MM.1S (cell line): ENCODE results near the gene MAGIX.

Experiments used
- DNase-seq: peaks from one replicate; pipeline ENCODE4 v3.0.0-alpha.2; 2015
- H2AFZ ChIP-seq: fragments of 300-600 bp; sonication (generic); 2 replicates; pipeline ENCODE4 v1.6.0; 2016; ENCODE audit warnings: antibody characterized with exemption, low read length
- H3F3A ChIP-seq: fragments of 300-600 bp; sonication (generic); 2 replicates; pipeline ENCODE4 v1.6.1; 2016; ENCODE audit warnings: mild to moderate bottlenecking, antibody characterized with exemption, low read length, moderate library complexity, mixed read lengths; ENCODE audit not compliant: insufficient read depth
- H3K27ac ChIP-seq: fragments of 300-600 bp; sonication (generic); 2 replicates; pipeline ENCODE4 v1.5.1; 2016; ENCODE audit warnings: mild to moderate bottlenecking, low read length
- H3K27me3 ChIP-seq: fragments of 300-600 bp; sonication (generic); replicated peaks from 2 replicates; pipeline ENCODE4 v1.6.0; 2016; ENCODE audit warnings: low read length; ENCODE audit not compliant: insufficient read depth
- H3K36me3 ChIP-seq: fragments of 300-600 bp; sonication (generic); replicated peaks from 2 replicates; pipeline ENCODE4 v1.6.1; 2016; ENCODE audit warnings: mild to moderate bottlenecking, low read length, mixed read lengths; ENCODE audit not compliant: insufficient read depth
- H3K4me1 ChIP-seq: fragments of 300-600 bp; sonication (generic); 2 replicates; pipeline ENCODE4 v1.6.1; 2016; ENCODE audit warnings: low read length, mixed read lengths
- H3K4me2 ChIP-seq: fragments of 300-600 bp; sonication (generic); 2 replicates; pipeline ENCODE4 v1.6.0; 2016; ENCODE audit warnings: low read depth, low read length
- H3K4me3 ChIP-seq: fragments of 300-600 bp; sonication (generic); 2 replicates; pipeline ENCODE4 v1.5.1; 2016; ENCODE audit warnings: low read length, mixed read lengths
- H3K79me2 ChIP-seq: fragments of 300-600 bp; sonication (generic); 2 replicates; pipeline ENCODE4 v1.6.1; 2016; ENCODE audit warnings: mixed run types, low read length, mixed read lengths
- H3K9ac ChIP-seq: fragments of 300-600 bp; sonication (generic); 2 replicates; pipeline ENCODE4 v1.6.1; 2016; ENCODE audit warnings: low read length, mixed read lengths
- H3K9me2 ChIP-seq: fragments of 300-600 bp; sonication (generic); replicated peaks from 2 replicates; pipeline ENCODE4 v1.6.1; 2016; ENCODE audit warnings: mild to moderate bottlenecking, low read length, mixed read lengths; ENCODE audit not compliant: insufficient read depth
- H3K9me3 ChIP-seq: fragments of 300-600 bp; sonication (generic); replicated peaks from 2 replicates; pipeline ENCODE4 v1.6.1; 2016; ENCODE audit warnings: mild to moderate bottlenecking, low read length, mixed read lengths; ENCODE audit not compliant: insufficient read depth
- H4K20me1 ChIP-seq: fragments of 300-600 bp; sonication (generic); 2 replicates; pipeline ENCODE4 v1.6.1; 2016; ENCODE audit warnings: mild to moderate bottlenecking, low read length, moderate library complexity, mixed read lengths; ENCODE audit not compliant: insufficient read depth
- CTCF ChIP-seq: fragments of 300-600 bp; sonication (generic); IDR thresholded peaks from 2 replicates; pipeline ENCODE4 v1.5.1; 2016; ENCODE audit warnings: antibody characterized with exemption, low read length, mixed read lengths
- EZH2 ChIP-seq: fragments of 300-600 bp; sonication (generic); optimal IDR thresholded peaks from 2 replicates; pipeline ENCODE3; 2017; ENCODE audit warnings: low read depth, mild to moderate bottlenecking, antibody characterized with exemption, low read length, mixed read lengths
- EZH2phosphoT487 ChIP-seq: fragments of 300-600 bp; sonication (generic); IDR thresholded peaks from 2 replicates; pipeline ENCODE4 v1.6.1; 2018; ENCODE audit warnings: antibody characterized with exemption, low read length

Gene MAGIX

GRCh38 chrX:49174723-49175122 is 12.2 kb downstream of the MAGIX start:
- Histone ChIP-seq H3K79me2 (peaks cover 19% of the 10 kb centered on the region), H3K9me2 (no peaks in the 10 kb centered on the region)
- DNase-seq: no peak

GRCh38 chrX:49175435-49176274 is 13.1 kb downstream of the MAGIX start:
- Histone ChIP-seq H3K36me3 (no peaks in the 10 kb centered on the region), H3F3A (0 out of 2 replicates have a peak, but pooled peaks cover 4% of the 10 kb centered on the region), H3K27ac (no peak overlapping the region), H3K4me3 (no peak overlapping the region), H3K9me2 (no peaks in the 10 kb centered on the region), H3K4me1 (peaks cover 6% of the 10 kb centered on the region; the same call in 1 of the 2 replicates), H2AFZ (no peak overlapping the region), H3K9me3 (no peaks in the 10 kb centered on the region), H3K4me2 (no peak overlapping the region), H3K27me3 (no peaks in the 10 kb centered on the region), H3K9ac (no peak overlapping the region), H4K20me1 (no peaks in the 10 kb centered on the region), H3K79me2 (peaks cover 19% of the 10 kb centered on the region)
- TF ChIP-seq CTCF (no peak), EZH2phosphoT487 (no peak), EZH2 (no peak)
- DNase-seq: no peak

More at GRCh38 chrX:49174723-49175122, 12.2 kb downstream of the MAGIX start:
- Histone ChIP-seq H3K36me3 (no peaks in the 10 kb centered on the region), H3K4me1 (peaks cover 6% of the 10 kb centered on the region; the same call in 1 of the 2 replicates), H3K9me3 (no peaks in the 10 kb centered on the region), H3K9ac (no peak overlapping the region), H3K27ac (no peak overlapping the region), H3K4me2 (no peak overlapping the region), H3K27me3 (no peaks in the 10 kb centered on the region), H4K20me1 (no peaks in the 10 kb centered on the region), H3K4me3 (no peak overlapping the region), H2AFZ (no peak overlapping the region), H3F3A (0 out of 2 replicates have a peak, but pooled peaks cover 4% of the 10 kb centered on the region)
- no peak for TF ChIP-seq CTCF
- no peak for TF ChIP-seq EZH2phosphoT487
- no peak for TF ChIP-seq EZH2

- no peak overlapping the region for H3K9ac ChIP-seq
- H3F3A ChIP-seq: 0 out of 2 replicates have a peak, but pooled peaks cover 4% of the 10 kb centered on the region
- H3K4me1 ChIP-seq: peaks cover 6% of the 10 kb centered on the region; the same call in 1 of the 2 replicates
- peaks cover 19% of the 10 kb centered on the region for H3K79me2 ChIP-seq
- H3K9me2 ChIP-seq: no peaks in the 10 kb centered on the region
- no peaks in the 10 kb centered on the region for H3K9me3 ChIP-seq
- no peak for TF ChIP-seq CTCF
- TF ChIP-seq EZH2phosphoT487: no peak
- no peak for TF ChIP-seq EZH2
- H2AFZ ChIP-seq: no peak overlapping the region
- no peak overlapping the region for H3K27ac ChIP-seq
- no peak overlapping the region for H3K4me2 ChIP-seq
- no peaks in the 10 kb centered on the region for H4K20me1 ChIP-seq
- H3K4me3 ChIP-seq: no peak overlapping the region
- H3K36me3 ChIP-seq: no peaks in the 10 kb centered on the region
- DNase-seq: no peak
- H3K27me3 ChIP-seq: no peaks in the 10 kb centered on the region
These were observed 14.1 kb downstream of the MAGIX start for GRCh38 chrX:49176421-49177326.
